HepG2 (cell line): ENCODE data around the gene SEMA3B. TPM values are rescaled to one million over a fixed set of nuclear protein-coding genes. Genes with fewer than 3 reads are reported as not detected.

Experiments used
- BCLAF1 ChIP-seq: fragments of 450-650 bp; IDR thresholded peaks from 2 replicates; pipeline ENCODE4 v1.6.1; 2017; ENCODE audit warnings: mild to moderate bottlenecking
- CBX5 ChIP-seq: sonication (generic); formaldehyde crosslinking; IDR thresholded peaks from 2 replicates; pipeline ENCODE4 v1.4.0; 2020; ENCODE audit warnings: missing genetic modification reagents, borderline replicate concordance
- CREB1 ChIP-seq, 2 experiments: fragments of 450-650 bp in 1 of 2; IDR thresholded peaks; 2 replicates each; pipeline ENCODE4 v1.6.1; 2016 to 2017; ENCODE audit warnings: control low read depth in 1 of 2, mild to moderate bottlenecking in 1 of 2, missing compliant biosample characterization in 1 of 2, missing genetic modification characterization in 1 of 2
- EHMT2 ChIP-seq: fragments of 200-600 bp; sonication (generic); IDR thresholded peaks from 2 replicates; pipeline ENCODE4 v1.7.0; 2017; ENCODE audit warnings: antibody characterized with exemption, low read depth, low read length, borderline replicate concordance
- MED1 ChIP-seq: sonication (generic); formaldehyde crosslinking; IDR thresholded peaks from 2 replicates; pipeline ENCODE4 v1.4.0; 2020; ENCODE audit warnings: missing genetic modification reagents
- MNT ChIP-seq: fragments of 450-650 bp; IDR thresholded peaks from 2 replicates; pipeline ENCODE4 v1.6.1; 2016
- MXI1 ChIP-seq: IDR thresholded peaks from 3 replicates; pipeline ENCODE4 v1.6.1; 2012; ENCODE audit warnings: low read depth, low read length, inconsistent platforms, borderline replicate concordance
- NCOA2 ChIP-seq: sonication (generic); formaldehyde crosslinking; IDR thresholded peaks from 2 replicates; pipeline ENCODE4 v1.8.0; 2022; ENCODE audit warnings: inconsistent platforms
- NFRKB ChIP-seq: fragments of 450-650 bp; IDR thresholded peaks from 2 replicates; pipeline ENCODE4 v1.6.1; 2017
- NKX3-1 ChIP-seq: sonication (generic); formaldehyde crosslinking; IDR thresholded peaks from 2 replicates; pipeline ENCODE4 v1.5.0; 2020; ENCODE audit warnings: missing genetic modification reagents
- NRL ChIP-seq: sonication (generic); formaldehyde crosslinking; IDR thresholded peaks from 2 replicates; pipeline ENCODE4 v1.5.0; 2020; ENCODE audit warnings: missing genetic modification reagents, mild to moderate bottlenecking, moderate library complexity, borderline replicate concordance
- PRPF4 ChIP-seq: fragments of 200-400 bp; formaldehyde crosslinking; IDR thresholded peaks from 2 replicates; pipeline ENCODE4 v1.6.1; 2016; ENCODE audit warnings: low read length, low read depth; ENCODE audit not compliant: poor library complexity, severe bottlenecking
- RBAK ChIP-seq: sonication (generic); formaldehyde crosslinking; IDR thresholded peaks from 2 replicates; pipeline ENCODE4 v1.5.1; 2020; ENCODE audit warnings: mild to moderate bottlenecking, missing genetic modification reagents
- RBM22 ChIP-seq: fragments of 200-400 bp; formaldehyde crosslinking; optimal IDR thresholded peaks from 2 replicates; pipeline ENCODE3; 2017; ENCODE audit warnings: mild to moderate bottlenecking, low read length, moderate library complexity
- SAFB2 ChIP-seq: sonication (generic); formaldehyde crosslinking; IDR thresholded peaks from 2 replicates; pipeline ENCODE4 v1.5.1; 2020; ENCODE audit warnings: missing genetic modification reagents, low read depth, mild to moderate bottlenecking, borderline replicate concordance
- SYNCRIP ChIP-seq: fragments of 200-400 bp; formaldehyde crosslinking; IDR thresholded peaks from 2 replicates; pipeline ENCODE4 v1.6.1; 2018; ENCODE audit warnings: mild to moderate bottlenecking, low read depth, low read length; ENCODE audit not compliant: insufficient read depth
- ZBTB49 ChIP-seq: sonication (generic); formaldehyde crosslinking; IDR thresholded peaks from 2 replicates; pipeline ENCODE4 v1.4.0; 2020; ENCODE audit warnings: missing genetic modification reagents, borderline replicate concordance
- ZFP36 ChIP-seq: fragments of 150-350 bp; IDR thresholded peaks from 2 replicates; pipeline ENCODE4 v1.6.1; 2018; ENCODE audit warnings: borderline replicate concordance, low read length, low read depth; ENCODE audit not compliant: partially characterized antibody
- ZFYVE20 ChIP-seq: sonication (generic); formaldehyde crosslinking; IDR thresholded peaks from 2 replicates; pipeline ENCODE4 v1.8.0; 2023; ENCODE audit warnings: low read depth, mild to moderate bottlenecking, moderate library complexity, missing genetic modification reagents, borderline replicate concordance
- ZNF205 ChIP-seq: IDR thresholded peaks from 2 replicates; pipeline ENCODE4 v1.6.1; 2018; ENCODE audit warnings: missing biosample characterization, missing genetic modification reagents
- ZNF251 ChIP-seq: sonication (generic); formaldehyde crosslinking; IDR thresholded peaks from 2 replicates; pipeline ENCODE4 v1.9.0; 2021; ENCODE audit warnings: mild to moderate bottlenecking, missing genetic modification reagents
- ZNF552 ChIP-seq: sonication (generic); formaldehyde crosslinking; IDR thresholded peaks from 2 replicates; pipeline ENCODE4 v1.9.0; 2022; ENCODE audit warnings: missing genetic modification reagents, mild to moderate bottlenecking, borderline replicate concordance
- ZSCAN29 ChIP-seq: sonication (generic); formaldehyde crosslinking; conservative IDR thresholded peaks from 2 replicates; pipeline ENCODE4 v1.4.0; 2020; ENCODE audit warnings: mild to moderate bottlenecking, missing genetic modification reagents
- polyA plus RNA-seq, 8 experiments: library from polyadenylated mRNA; depleted of rRNA in 3 of 8; stranded (reverse) in 7 of 8; unstranded in 1 of 8; fragments of >200 nt; fragmentation: Illumina TruSeq in 4 of 8; extraction: Trizol in 4 of 8; gene quantifications; 2 replicates each; pipeline versions ENCODE4 v1.2.1 to v1.2.3, GENCODE V29; 2011 to 2016; ENCODE audit warnings: low read depth in 4 of 8, missing spikeins in 1 of 8, mixed read lengths in 1 of 8; ENCODE audit not compliant: insufficient read depth in 1 of 8
- total RNA-seq, 5 experiments: library from RNA; depleted of rRNA; stranded (reverse); fragments of >200 nt; fragmentation: Illumina TruSeq; extraction: Trizol; gene quantifications; 2 replicates each; pipeline ENCODE4 v1.2.3, GENCODE V29; 2016; ENCODE audit warnings: low read depth in 1 of 5

The SEMA3B gene
- total and polyA plus RNA-seq, 2 of the 13 experiments (the other 11 are each of a cell fraction or from before 2014, with no cell fraction given) = 93.2 to 158 TPM

GRCh38 chr3:50322386-50323091 lies 53.6 kb downstream of the SEMA3B start, which contains the start of gene HYAL2 (continued):
- no peak for TF ChIP-seq ZFP36
- no peak for TF ChIP-seq BCLAF1
- TF ChIP-seq RBM22 = peak; percentile 59
- 0 out of 2 replicates have a peak, but pooled peaks have one; percentile 38 for TF ChIP-seq ZNF205 (CRISPR knock-in tag)
- no peak for TF ChIP-seq MNT
- no peak for TF ChIP-seq NRL (CRISPR knock-in tag)
- no peak for TF ChIP-seq SAFB2
- TF ChIP-seq CBX5 (CRISPR knock-in tag) = no peak
- no peak for TF ChIP-seq ZBTB49 (CRISPR knock-in tag)
- TF ChIP-seq RBAK (CRISPR knock-in tag) = no peak
- TF ChIP-seq NFRKB = no peak
- 0 out of 2 replicates have a peak, but pooled peaks have one; percentile 38 for TF ChIP-seq ZSCAN29 (CRISPR knock-in tag)
- TF ChIP-seq EHMT2 = no peak
- TF ChIP-seq NCOA2 (CRISPR knock-in tag) = no peak
- no peak for TF ChIP-seq PRPF4
- no peak for TF ChIP-seq NKX3-1 (CRISPR knock-in tag)
- TF ChIP-seq ZNF552 (CRISPR knock-in tag) = no peak
- no peak for TF ChIP-seq ZNF251 (CRISPR knock-in tag)
- no peak for TF ChIP-seq CREB1 (IDR thresholded peaks at IDR 0.05)
- no peak for TF ChIP-seq CREB1 (CRISPR knock-in tag; IDR thresholded peaks at IDR 0.05)
- no peak for TF ChIP-seq ZFYVE20 (CRISPR knock-in tag)
- TF ChIP-seq SYNCRIP = no peak
- TF ChIP-seq MXI1 = 0 out of 3 replicates have a peak, but pooled peaks have one; percentile 34
- TF ChIP-seq MED1 = no peak
